Duodenal mucosa (tissue), 2 donors: ENCODE measurements around the gene C11orf87.

Source experiments
- H3K27ac ChIP-seq: one replicate; pipeline ENCODE4 v1.7.0; 2013; ENCODE audit warnings: low read depth, low read length
- H3K27me3 ChIP-seq, 2 donors: one replicate each; pipeline ENCODE4 v1.7.0; 2013; ENCODE audit warnings: low read length in 2 of 2, control low read depth in 1 of 2; ENCODE audit not compliant: insufficient read depth in 2 of 2, control insufficient read depth in 1 of 2
- H3K36me3 ChIP-seq, 2 donors: one replicate each; pipeline ENCODE4 v1.7.0; 2013; ENCODE audit warnings: low read length in 2 of 2, control low read depth in 1 of 2; ENCODE audit not compliant: insufficient read depth in 2 of 2, control insufficient read depth in 1 of 2
- H3K4me1 ChIP-seq, 2 donors: one replicate each; pipeline ENCODE4 v1.7.0; 2013; ENCODE audit warnings: low read length in 2 of 2, control low read depth in 1 of 2; ENCODE audit not compliant: insufficient read depth in 2 of 2, control insufficient read depth in 1 of 2
- H3K4me3 ChIP-seq, 2 donors: one replicate each; pipeline ENCODE4 v1.7.0; 2013; ENCODE audit warnings: low read length in 2 of 2, low read depth in 1 of 2
- H3K9ac ChIP-seq, 2 donors: one replicate each; pipeline ENCODE4 v1.7.0; 2013; ENCODE audit warnings: low read length in 2 of 2, low read depth in 1 of 2
- H3K9me3 ChIP-seq, 2 donors: one replicate each; pipeline ENCODE4 v1.7.0; 2013; ENCODE audit warnings: low read length in 2 of 2, control low read depth in 1 of 2; ENCODE audit not compliant: control insufficient read depth in 1 of 2

C11orf87 gene

GRCh38 chr11:109405671-109406070, 16.3 kb upstream of the C11orf87 start:
- Histone ChIP-seq H3K9me3 (peaks cover 0 to 4% of the 10 kb centered on the region in 2 donors), H3K27me3 (no peaks in the 10 kb centered on the region), H3K9ac (no peak overlapping the region), H3K4me3 (no peak overlapping the region), H3K4me1 (no peaks in the 10 kb centered on the region), H3K27ac (no peak overlapping the region), H3K36me3 (no peaks in the 10 kb centered on the region)

- H3K4me1 ChIP-seq = no peaks in the 10 kb centered on the region
- no peak overlapping the region for H3K4me3 ChIP-seq
- no peak overlapping the region for H3K9ac ChIP-seq
- H3K9me3 ChIP-seq = peaks cover 0 to 2% of the 10 kb centered on the region in 2 donors
- no peak overlapping the region for H3K27ac ChIP-seq
- peaks cover 0 to 6% of the 10 kb centered on the region in 2 donors for H3K27me3 ChIP-seq
- H3K36me3 ChIP-seq = no peaks in the 10 kb centered on the region
These were observed 5.4 kb upstream of the C11orf87 start for GRCh38 chr11:109416601-109417000.

GRCh38 chr11:109422870-109423465, 978 bp downstream of the C11orf87 start:
- Histone ChIP-seq H3K27me3 (peaks cover 4 to 20% of the 10 kb centered on the region in 2 donors), H3K9me3 (peaks cover 0 to 2% of the 10 kb centered on the region in 2 donors), H3K9ac (no peak overlapping the region), H3K4me1 (no peaks in the 10 kb centered on the region), H3K27ac (no peak overlapping the region), H3K4me3 (no peak overlapping the region), H3K36me3 (no peaks in the 10 kb centered on the region)

DNA sequence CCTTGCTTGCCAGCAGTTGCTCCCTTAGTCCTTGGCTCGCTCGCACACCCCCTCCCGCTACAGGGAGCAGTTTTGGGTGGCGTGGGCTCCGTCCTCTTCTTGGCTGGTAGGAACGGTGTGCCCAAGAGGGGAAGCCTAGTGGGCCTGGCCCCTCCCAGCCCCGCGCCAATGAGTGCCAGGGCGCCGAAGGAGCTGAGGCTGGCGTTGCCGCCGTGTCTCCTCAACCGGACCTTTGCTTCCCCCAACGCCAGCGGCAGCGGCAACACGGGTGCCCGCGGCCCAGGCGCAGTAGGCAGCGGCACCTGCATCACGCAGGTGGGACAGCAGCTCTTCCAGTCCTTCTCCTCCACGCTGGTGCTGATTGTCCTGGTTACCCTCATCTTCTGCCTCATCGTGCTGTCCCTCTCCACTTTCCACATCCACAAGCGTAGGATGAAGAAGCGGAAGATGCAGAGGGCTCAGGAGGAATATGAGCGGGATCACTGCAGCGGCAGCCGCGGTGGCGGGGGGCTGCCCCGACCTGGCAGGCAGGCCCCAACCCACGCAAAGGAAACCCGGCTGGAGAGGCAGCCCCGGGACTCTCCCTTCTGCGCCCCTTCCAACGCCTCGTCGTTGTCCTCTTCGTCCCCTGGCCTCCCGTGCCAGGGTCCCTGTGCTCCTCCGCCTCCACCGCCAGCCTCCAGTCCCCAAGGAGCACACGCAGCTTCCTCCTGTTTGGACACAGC, 1.6 kb downstream of the C11orf87 start:
- no peak overlapping the region for H3K4me3 ChIP-seq
- no peak overlapping the region for H3K9ac ChIP-seq
- peaks cover 4 to 20% of the 10 kb centered on the region in 2 donors for H3K27me3 ChIP-seq
- H3K4me1 ChIP-seq = no peaks in the 10 kb centered on the region
- H3K9me3 ChIP-seq = peaks cover 0 to 2% of the 10 kb centered on the region in 2 donors
- no peaks in the 10 kb centered on the region for H3K36me3 ChIP-seq
- no peak overlapping the region for H3K27ac ChIP-seq

DNA sequence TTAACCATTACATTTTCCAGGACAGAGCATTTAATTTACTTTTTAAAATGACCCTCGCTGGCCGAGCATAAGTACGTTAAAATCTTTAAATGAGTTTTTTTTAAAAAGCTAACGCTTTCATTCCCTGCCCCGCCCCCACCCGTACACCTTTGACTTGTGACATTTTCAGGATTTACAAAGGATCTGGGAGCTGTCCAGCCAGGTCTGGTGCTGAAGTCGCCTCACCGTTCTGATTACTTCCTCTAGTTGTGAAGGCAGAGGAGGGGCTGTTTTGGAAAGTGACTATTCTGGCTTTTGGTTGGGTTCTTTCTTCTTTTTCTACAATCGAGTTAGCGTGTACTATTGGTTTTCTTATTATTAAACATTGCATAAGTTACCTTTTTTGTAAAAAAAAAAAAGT, 2.9 kb downstream of the C11orf87 start:
- Histone ChIP-seq H3K9ac (no peak overlapping the region), H3K4me3 (no peak overlapping the region), H3K27me3 (peaks cover 4 to 20% of the 10 kb centered on the region in 2 donors), H3K9me3 (no peaks in the 10 kb centered on the region), H3K4me1 (no peaks in the 10 kb centered on the region), H3K36me3 (no peaks in the 10 kb centered on the region), H3K27ac (no peak overlapping the region)

- peaks cover 4 to 20% of the 10 kb centered on the region in 2 donors for H3K27me3 ChIP-seq
- H3K27ac ChIP-seq = no peak overlapping the region
- H3K9ac ChIP-seq = no peak overlapping the region
- H3K4me1 ChIP-seq = no peaks in the 10 kb centered on the region
- peaks cover 0 to 3% of the 10 kb centered on the region in 2 donors for H3K9me3 ChIP-seq
- no peaks in the 10 kb centered on the region for H3K36me3 ChIP-seq
- H3K4me3 ChIP-seq = no peak overlapping the region
These were observed 3.6 kb downstream of the C11orf87 start for GRCh38 chr11:109425554-109425953.

DNA sequence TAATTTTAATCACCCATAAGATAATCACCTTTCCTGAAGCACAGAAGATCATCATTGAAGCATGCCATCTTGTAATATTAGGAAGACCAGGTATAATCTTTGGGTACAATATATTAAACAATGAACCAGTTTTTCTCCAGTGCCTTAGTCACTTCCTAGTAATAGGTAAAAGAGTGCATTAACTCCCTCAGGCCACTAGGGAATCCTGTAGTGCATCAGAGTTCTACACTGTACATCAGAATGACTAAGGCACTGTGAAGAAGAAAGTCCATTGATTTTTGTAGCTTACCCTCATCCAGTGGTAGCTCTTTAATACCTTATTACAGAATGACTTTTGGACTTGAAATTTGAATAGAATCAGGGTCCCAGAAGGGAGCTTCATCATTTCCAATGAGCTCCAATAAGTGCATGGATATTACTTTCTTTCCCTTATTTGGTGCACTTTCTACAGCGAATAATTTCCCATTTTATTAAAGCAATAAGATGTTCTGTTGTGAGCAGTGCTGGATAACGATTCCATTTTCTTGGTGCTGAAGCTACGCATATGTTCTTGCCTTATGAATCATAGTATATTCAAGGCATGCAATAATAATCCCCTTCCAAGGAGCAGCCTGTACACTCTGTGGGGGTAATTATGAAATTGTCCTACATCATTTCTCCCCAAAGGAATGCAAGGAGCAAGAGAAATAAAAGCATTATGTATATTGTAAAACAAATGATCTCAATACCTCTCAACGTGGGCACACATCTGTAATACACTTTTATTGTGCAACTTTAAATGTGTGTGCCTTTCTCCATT, 4.7 kb downstream of the C11orf87 start:
- Histone ChIP-seq H3K9me3 (peaks cover 0 to 3% of the 10 kb centered on the region in 2 donors), H3K4me1 (no peaks in the 10 kb centered on the region), H3K27ac (no peak overlapping the region), H3K27me3 (peaks cover 4 to 14% of the 10 kb centered on the region in 2 donors), H3K9ac (no peak overlapping the region), H3K4me3 (no peak overlapping the region), H3K36me3 (no peaks in the 10 kb centered on the region)

DNA sequence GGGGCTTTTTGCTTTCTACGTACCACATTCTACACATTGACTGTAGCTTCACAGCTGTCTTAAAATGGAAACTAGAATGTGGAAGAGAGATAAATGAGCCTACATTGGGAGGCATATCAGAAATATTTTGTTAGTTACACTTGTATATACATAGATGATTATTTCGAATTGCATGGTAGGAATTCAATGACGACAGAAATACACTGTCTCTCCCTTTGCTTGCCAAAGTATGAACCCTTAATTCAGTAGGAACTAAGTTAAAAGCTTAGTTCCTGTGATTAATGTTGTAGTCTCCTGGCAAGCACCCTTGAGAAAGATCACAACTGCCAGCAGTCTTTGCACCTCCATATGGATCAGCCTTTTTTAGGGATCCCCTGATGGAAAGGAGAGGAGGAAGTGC, 10.1 kb downstream of the C11orf87 start:
- H3K27me3 ChIP-seq = no peaks in the 10 kb centered on the region
- H3K4me3 ChIP-seq = no peak overlapping the region
- no peak overlapping the region for H3K9ac ChIP-seq
- no peak overlapping the region for H3K27ac ChIP-seq
- H3K9me3 ChIP-seq = peaks cover 0 to 3% of the 10 kb centered on the region in 2 donors
- H3K36me3 ChIP-seq = no peaks in the 10 kb centered on the region
- no peaks in the 10 kb centered on the region for H3K4me1 ChIP-seq

- H3K27me3 ChIP-seq = no peaks in the 10 kb centered on the region
- H3K9ac ChIP-seq = no peak overlapping the region
- no peaks in the 10 kb centered on the region for H3K36me3 ChIP-seq
- no peaks in the 10 kb centered on the region for H3K4me1 ChIP-seq
- H3K9me3 ChIP-seq = peaks cover 0 to 3% of the 10 kb centered on the region in 2 donors
- no peak overlapping the region for H3K27ac ChIP-seq
- H3K4me3 ChIP-seq = no peak overlapping the region
These were observed 11.8 kb downstream of the C11orf87 start for GRCh38 chr11:109433753-109434256.
